ENCODE data around the gene UVSSA. TPM values are rescaled to one million over a fixed set of nuclear protein-coding genes. Genes with fewer than 3 reads are reported as not detected.
A peak's percentile ranks its signal among the peaks of the same experiment; 100 is the strongest.

The UVSSA gene
- total and polyA plus RNA-seq, 2 donors (not counting 1 experiment from before 2014, with no cell fraction given): 34.6 to 40.5 TPM

- H3K4me1 Mint-ChIP-seq: peaks cover 35% of the 10 kb centered on the region
- peaks cover 5% of the 10 kb centered on the region for H4K20me1 ChIP-seq (ENCODE audit: control insufficient read depth, insufficient read depth, low read length, poor library complexity, severe bottlenecking)
- H3K4me2 ChIP-seq (replicated peaks; ENCODE audit: low read depth, low read length, poor library complexity, severe bottlenecking): peak overlapping the region; percentile 96
- peak overlapping the region; percentile 81 for H2AFZ ChIP-seq (ENCODE audit: insufficient read depth, low read depth, low read length, poor library complexity, severe bottlenecking)
- no peaks in the 10 kb centered on the region for H3K27me3 Mint-ChIP-seq
- H3K4me3 Mint-ChIP-seq: peak overlapping the region; percentile 93
- ChIA-PET POLR2A (interaction anchor here (1.4 to 3.0 kb wide), 3 partner anchors 58 to 215 kb away, joined by 4 to 41 read pairs (median 16); partner anchors contain the start of genes CTBP1 and MAEA), CTCF (interaction anchor here (0.8 to 2.5 kb wide), 10 partner anchors 8 to 605 kb away, joined by 3 to 23 read pairs (median 8); partner anchors contain the start of gene CTBP1)
- peak overlapping the region; percentile 91 for H3K27ac ChIP-seq (ENCODE audit: low read length in 2 of 2)
- peaks cover 12% of the 10 kb centered on the region for H3K79me2 ChIP-seq (ENCODE audit: control insufficient read depth, insufficient read depth, low read length)
- H3K27me3 ChIP-seq (replicated peaks in 1 of 4; ENCODE audit: control extremely low read depth in 1 of 4, control insufficient read depth in 3 of 4, insufficient read depth in 4 of 4, low read length in 3 of 4): no peaks in the 10 kb centered on the region
- H3K27ac Mint-ChIP-seq: peak overlapping the region; percentile 94
- H3K4me3 ChIP-seq (ENCODE audit: control extremely low read depth in 1 of 5, extremely low read depth in 1 of 5, insufficient read depth in 1 of 5, low read depth in 2 of 5, low read length in 4 of 5): peak overlapping the region; percentile 19 to 82 (median 74)
- H3K9me3 Mint-ChIP-seq (ENCODE audit: insufficient read depth): no peaks in the 10 kb centered on the region
- ATAC-seq (ENCODE audit: low read depth) (peak; percentile 5), DNase-seq (no peak)
- H3K4me1 ChIP-seq (ENCODE audit: control insufficient read depth in 2 of 2, insufficient read depth in 2 of 2, low read length in 2 of 2): peaks cover 15 to 29% of the 10 kb centered on the region in 2 donors
- peak overlapping the region; percentile 84 for H3K9ac ChIP-seq (ENCODE audit: low read length)
- under 1% methylated on average over 43 of the region's 43 CpGs for WGBS (ENCODE audit: insufficient coverage)
- peaks cover 0 to 3% (median 0%) of the 10 kb centered on the region in 3 donors for H3K9me3 ChIP-seq (ENCODE audit: control extremely low read depth in 1 of 3, control insufficient read depth in 2 of 3, insufficient read depth in 1 of 3, low read length in 2 of 3)
- peaks cover 0 to 7% of the 10 kb centered on the region in 2 experiments for H3K36me3 ChIP-seq (replicated peaks in 1 of 2; ENCODE audit: control extremely low read depth in 1 of 2, control insufficient read depth in 1 of 2, extremely low read depth in 1 of 2, insufficient read depth in 2 of 2, low read length in 1 of 2)
- TF ChIP-seq CTCF (IDR thresholded peaks at IDR 0.05) (no peak), EZH2 (IDR thresholded peaks at IDR 0.05; ENCODE audit: borderline replicate concordance, insufficient read depth, low read depth, low read length, poor library complexity, severe bottlenecking) (no peak)
- intact Hi-C loops (cut with micrococcal nuclease): loop anchor here (1.0 to 2.0 kb wide), 7 partner anchors 58 to 567 kb away; partner anchors contain the start of genes FGFRL1 and MAEA
Observed at GRCh38 chr4:1347410-1347864, 429 bp downstream of the UVSSA start.

GRCh38 chr4:1348014-1348513 lies 1.1 kb downstream of the UVSSA start:
- ATAC-seq (ENCODE audit: low read depth): no peak
- peaks cover 0 to 14% of the 10 kb centered on the region in 2 experiments for H3K36me3 ChIP-seq (replicated peaks in 1 of 2; ENCODE audit: control extremely low read depth in 1 of 2, control insufficient read depth in 1 of 2, extremely low read depth in 1 of 2, insufficient read depth in 2 of 2, low read length in 1 of 2)
- CTCF ChIA-PET: interaction anchor here (0.8 to 2.5 kb wide), 6 partner anchors 8 to 606 kb away, joined by 3 to 16 read pairs (median 6); no protein-coding TSS in a partner anchor

More at GRCh38 chr4:1348014-1348513, 1.1 kb downstream of the UVSSA start:
- peak overlapping the region; percentile 19 to 82 (median 74) for H3K4me3 ChIP-seq (ENCODE audit: control extremely low read depth in 1 of 5, extremely low read depth in 1 of 5, insufficient read depth in 1 of 5, low read depth in 2 of 5, low read length in 4 of 5)
- Mint-ChIP-seq H3K4me1 (peaks cover 35% of the 10 kb centered on the region), H3K27me3 (no peaks in the 10 kb centered on the region), H3K27ac (peak overlapping the region; percentile 94), H3K9me3 (ENCODE audit: insufficient read depth) (no peaks in the 10 kb centered on the region), H3K4me3 (peak overlapping the region; percentile 93)
- H3K27ac ChIP-seq (ENCODE audit: low read length in 2 of 2): peak overlapping the region; percentile 91
- H3K79me2 ChIP-seq (ENCODE audit: control insufficient read depth, insufficient read depth, low read length): peaks cover 12% of the 10 kb centered on the region
- intact Hi-C loops (cut with micrococcal nuclease): no loop called here
- TF ChIP-seq CTCF (IDR thresholded peaks at IDR 0.05) (no peak), EZH2 (IDR thresholded peaks at IDR 0.05; ENCODE audit: borderline replicate concordance, insufficient read depth, low read depth, low read length, poor library complexity, severe bottlenecking) (no peak)
- H3K9me3 ChIP-seq (ENCODE audit: control extremely low read depth in 1 of 3, control insufficient read depth in 2 of 3, insufficient read depth in 1 of 3, low read length in 2 of 3): peaks cover 0 to 3% (median 0%) of the 10 kb centered on the region in 3 donors
- peak overlapping the region; percentile 96 for H3K4me2 ChIP-seq (replicated peaks; ENCODE audit: low read depth, low read length, poor library complexity, severe bottlenecking)
- peaks cover 9% of the 10 kb centered on the region for H4K20me1 ChIP-seq (ENCODE audit: control insufficient read depth, insufficient read depth, low read length, poor library complexity, severe bottlenecking)
- POLR2A ChIA-PET: interaction anchor here (1.4 to 3.0 kb wide), 3 partner anchors 58 to 215 kb away, joined by 4 to 41 read pairs (median 16); partner anchors contain the start of genes CTBP1 and MAEA
- DNase-seq: no peak
- WGBS (ENCODE audit: insufficient coverage): 74% methylated on average over 11 of the region's 12 CpGs
- peak overlapping the region; percentile 81 for H2AFZ ChIP-seq (ENCODE audit: insufficient read depth, low read depth, low read length, poor library complexity, severe bottlenecking)
- H3K9ac ChIP-seq (ENCODE audit: low read length): peak overlapping the region; percentile 84
- H3K4me1 ChIP-seq (ENCODE audit: control insufficient read depth in 2 of 2, insufficient read depth in 2 of 2, low read length in 2 of 2): peaks cover 15 to 29% of the 10 kb centered on the region in 2 donors
- H3K27me3 ChIP-seq (replicated peaks in 1 of 4; ENCODE audit: control extremely low read depth in 1 of 4, control insufficient read depth in 3 of 4, insufficient read depth in 4 of 4, low read length in 3 of 4): no peaks in the 10 kb centered on the region

Data from B cell (primary cell).